ENCODE results near the gene SHMT2.
"Not testable (repeated sequence)": the region's sequence is repeated elsewhere in the genome, so short reads cannot be mapped to it uniquely, and the experiment has no call there.

The SHMT2 gene

GRCh38 chr12:57266681-57267080 lies 37.2 kb downstream of the SHMT2 start:
- no peak for DNase-seq (ENCODE audit: low spot score)

GRCh38 chr12:57268264-57268663 lies 38.8 kb downstream of the SHMT2 start:
- no peak for DNase-seq (ENCODE audit: low spot score)

DNA sequence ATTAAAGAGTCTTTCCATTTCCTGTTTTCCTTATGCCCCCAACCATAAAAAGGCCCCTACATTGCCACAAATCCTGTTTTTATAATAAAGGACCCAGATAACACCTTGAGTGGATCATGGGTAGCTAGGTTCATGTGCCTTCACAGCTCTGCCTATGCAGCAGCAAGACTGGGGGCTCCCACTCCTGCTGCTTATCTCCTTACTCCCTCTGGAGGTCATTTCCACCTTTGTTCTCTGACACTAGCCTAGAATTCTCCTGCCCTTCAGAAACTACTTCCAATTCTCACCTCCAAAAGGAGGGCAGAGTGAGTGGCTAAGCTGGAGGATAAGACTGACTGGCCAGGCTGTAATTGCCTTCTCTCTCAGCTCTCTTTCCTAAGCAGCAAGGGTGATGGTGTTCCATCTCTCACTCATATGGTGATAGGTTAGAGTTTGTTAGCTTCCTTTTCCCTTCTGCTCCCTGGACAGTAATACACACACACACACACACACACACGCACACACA lies 41.5 kb downstream of the SHMT2 start:
- no peak for DNase-seq (ENCODE audit: low spot score)

GRCh38 chr12:57272337-57273151 lies 43.0 kb downstream of the SHMT2 start:
- peak; percentile 14 for DNase-seq (ENCODE audit: low spot score)

- no peak for DNase-seq (ENCODE audit: low spot score)
Observed at GRCh38 chr12:57273516-57273915, 44.0 kb downstream of the SHMT2 start.

DNA sequence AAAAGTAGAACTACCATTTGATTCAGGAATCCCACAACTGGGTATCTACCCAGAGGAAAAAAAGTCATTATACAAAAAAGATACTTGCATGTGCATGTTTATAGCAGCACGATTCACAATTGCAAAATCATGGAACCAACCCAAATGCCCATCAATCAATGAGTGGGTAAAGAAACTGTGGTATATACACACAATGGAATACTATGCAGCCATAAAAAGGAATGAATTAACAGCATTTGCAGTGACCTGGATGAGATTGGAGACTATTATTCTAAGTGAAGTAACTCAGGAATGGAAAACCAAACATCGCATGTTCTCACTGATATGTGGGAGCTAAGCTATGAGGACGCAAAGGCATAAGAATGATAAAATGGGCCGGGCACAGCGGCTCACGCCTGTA lies 46.7 kb downstream of the SHMT2 start:
- DNase-seq (ENCODE audit: low spot score) = not testable (repeated sequence)

DNA sequence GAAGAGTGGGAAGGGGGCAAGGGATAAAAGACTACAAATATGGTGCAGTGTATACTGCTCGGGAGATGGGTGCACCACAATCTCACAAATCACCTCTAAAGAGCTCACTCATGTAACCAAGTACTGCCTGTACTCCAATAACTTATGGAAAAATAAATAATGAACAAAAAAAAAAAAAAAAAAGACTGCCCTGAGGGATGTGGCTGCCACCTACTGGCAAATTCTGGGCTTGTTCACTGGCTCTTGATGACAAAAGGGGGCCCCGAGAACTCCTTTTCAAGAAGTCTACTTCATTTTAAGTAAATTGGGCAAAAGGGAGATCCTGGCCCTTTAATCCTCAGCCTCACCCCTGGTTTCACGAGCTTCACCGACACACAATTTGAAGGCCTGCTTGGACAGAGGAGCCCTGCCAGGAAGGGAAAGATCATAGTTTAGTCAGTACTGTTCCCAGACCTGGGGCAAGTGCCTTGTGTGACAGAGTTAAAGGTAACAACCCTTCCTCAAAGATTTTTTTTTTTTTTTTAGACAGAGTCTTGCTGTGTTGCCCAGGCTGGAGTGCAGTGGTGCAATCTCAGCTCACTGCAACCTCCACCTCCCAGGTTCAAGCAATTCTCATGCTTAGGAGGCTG lies 47.5 kb downstream of the SHMT2 start:
- DNase-seq (ENCODE audit: low spot score) = no peak

DNA sequence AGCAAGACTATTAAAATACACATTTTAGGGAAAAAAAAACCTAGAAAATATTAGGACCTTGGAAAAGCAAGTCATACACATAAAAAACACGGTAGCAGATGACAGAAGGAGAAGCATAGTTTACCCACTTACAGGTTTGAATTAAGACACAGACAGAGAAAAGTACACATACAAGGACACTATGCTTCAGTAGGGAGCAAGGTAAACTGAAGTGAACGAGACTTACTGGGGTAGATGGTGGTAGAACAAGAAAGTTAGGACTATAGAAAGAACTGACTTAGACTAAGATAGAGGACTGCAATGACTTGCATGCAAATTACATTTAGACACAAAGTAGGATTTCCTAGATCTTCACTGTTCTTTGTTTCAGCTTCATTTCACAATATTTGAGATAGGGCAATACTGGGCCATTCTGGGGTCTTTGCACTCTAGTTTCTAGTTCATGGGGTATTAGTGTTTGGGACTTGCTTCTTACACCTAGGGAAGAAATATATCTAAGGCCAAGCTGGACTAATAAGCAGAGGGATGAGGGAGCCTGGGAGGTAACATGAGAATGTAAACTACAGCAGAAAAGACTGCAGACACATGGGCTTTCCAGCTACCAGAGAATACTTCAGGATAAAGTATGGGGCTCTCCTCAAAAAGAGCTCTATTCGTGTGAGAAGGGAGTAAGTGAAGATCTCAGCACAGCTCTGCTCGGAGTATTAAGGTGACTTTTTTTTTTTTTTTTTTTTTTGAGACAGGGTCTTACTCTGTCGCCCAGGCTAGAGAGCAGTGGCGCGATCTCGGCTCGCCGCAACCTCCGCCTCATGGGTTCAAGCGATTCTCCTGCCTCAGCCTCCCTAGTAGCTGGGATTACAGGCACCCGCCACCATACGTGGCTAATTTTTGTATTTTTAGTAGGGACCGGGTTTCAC lies 49.2 kb downstream of the SHMT2 start:
- DNase-seq (ENCODE audit: low spot score) = no peak

- no peak for DNase-seq (ENCODE audit: low spot score)
Observed at GRCh38 chr12:57280211-57281062, 50.9 kb downstream of the SHMT2 start.

- DNase-seq (ENCODE audit: low spot score) = not testable (repeated sequence)
Observed at GRCh38 chr12:57282073-57282472, 52.6 kb downstream of the SHMT2 start.
